ENCODE results near the gene MAML2.

- no peak for TF ChIP-seq HCFC1 (IDR thresholded peaks at IDR 0.05; ENCODE audit: low read depth, low read length)
- TF ChIP-seq CBFB (CRISPR knock-in tag; IDR thresholded peaks at IDR 0.05): no peak
- TF ChIP-seq MTF2 (CRISPR knock-in tag; IDR thresholded peaks at IDR 0.05; ENCODE audit: borderline replicate concordance): no peak
- no peak for TF ChIP-seq ZC3H4 (CRISPR knock-in tag; IDR thresholded peaks at IDR 0.05; ENCODE audit: borderline replicate concordance)
- TF ChIP-seq ZNF879 (CRISPR knock-in tag; IDR thresholded peaks at IDR 0.05): no peak
- no peak for TF ChIP-seq CTCF (CRISPR knock-in tag; IDR thresholded peaks at IDR 0.05)
- TF ChIP-seq CEBPB (IDR thresholded peaks at IDR 0.05; ENCODE audit: borderline replicate concordance, low read depth, low read length): no peak
- TF ChIP-seq HNF4G (IDR thresholded peaks at IDR 0.05; ENCODE audit: borderline replicate concordance, low read depth, low read length): no peak
- no peak for TF ChIP-seq HNF4G (CRISPR knock-in tag; IDR thresholded peaks at IDR 0.05; ENCODE audit: borderline replicate concordance, low read depth)
- TF ChIP-seq ZNF674 (CRISPR knock-in tag; IDR thresholded peaks at IDR 0.05; ENCODE audit: low read depth): no peak
- TF ChIP-seq BCL3 (CRISPR knock-in tag; IDR thresholded peaks at IDR 0.05): no peak
- TF ChIP-seq RNF219 (CRISPR knock-in tag; IDR thresholded peaks at IDR 0.05): no peak
- TF ChIP-seq E2F2 (CRISPR knock-in tag; IDR thresholded peaks at IDR 0.05; ENCODE audit: borderline replicate concordance): no peak
- no peak for TF ChIP-seq RFX1 (IDR thresholded peaks at IDR 0.05)
- no peak for TF ChIP-seq TAF1 (CRISPR knock-in tag; IDR thresholded peaks at IDR 0.05)
These were observed 184.9 kb downstream of the MAML2 start for GRCh38 chr11:96158126-96158525.
